H1 (cell line): ENCODE results near the gene DIPK1C. TPM values are rescaled to one million over a fixed set of nuclear protein-coding genes. Genes with fewer than 3 reads are reported as not detected.

Experiments used
- CTCF ChIA-PET: fragments of 300-600 bp; sonication (Branson Sonifier 250); formaldehyde crosslinking; loops from one replicate; lab custom pipeline; 2021; ENCODE audit not compliant: partially characterized antibody; lab: Charles Lee
- POLR2A ChIA-PET: fragments of 300-600 bp; sonication (Branson Sonifier 250); formaldehyde crosslinking; loops from one replicate; lab custom pipeline; 2021; ENCODE audit warnings: inconsistent platforms; ENCODE audit not compliant: partially characterized antibody; lab: Charles Lee
- DNase-seq, 2 experiments: peaks; one replicate each; pipeline versions ENCODE4 v3.0.0 to v3.0.0-alpha.2; 2010 to 2022; ENCODE audit warnings: low spot score in 2 of 2, low read depth in 1 of 2, mixed read lengths in 1 of 2
- FAIRE-seq: peaks from 2 replicates; lab custom pipeline; 2011; peaks lifted over from hg19 to GRCh38; lab: Jason Lieb, UNC
- H2AFZ ChIP-seq: 2 replicates; pipeline ENCODE4 v1.8.1; 2012; ENCODE audit warnings: low read length, inconsistent platforms
- H2AK5ac ChIP-seq: 2 replicates; pipeline ENCODE4 v1.6.1; 2013; ENCODE audit warnings: low read depth, low read length
- H2BK120ac ChIP-seq: replicated peaks from 2 replicates; pipeline ENCODE3; 2013; ENCODE audit warnings: low read depth, low read length, inconsistent platforms
- H2BK12ac ChIP-seq: 2 replicates; pipeline ENCODE4 v1.6.1; 2013; ENCODE audit warnings: low read depth, low read length
- H2BK15ac ChIP-seq: 2 replicates; pipeline ENCODE4 v1.6.1; 2013; ENCODE audit warnings: low read length
- H2BK20ac ChIP-seq: 2 replicates; pipeline ENCODE4 v1.6.1; 2013; ENCODE audit warnings: low read length
- H2BK5ac ChIP-seq: 2 replicates; pipeline ENCODE4 v1.6.1; 2013; ENCODE audit warnings: low read depth, low read length
- H3K14ac ChIP-seq: 2 replicates; pipeline ENCODE4 v1.6.1; 2013; ENCODE audit warnings: inconsistent platforms; ENCODE audit not compliant: insufficient read length
- H3K18ac ChIP-seq: 2 replicates; pipeline ENCODE4 v1.6.1; 2013; ENCODE audit warnings: low read length; ENCODE audit errors: extremely low read depth
- H3K23ac ChIP-seq: 2 replicates; pipeline ENCODE4 v1.6.1; 2013; ENCODE audit warnings: inconsistent platforms; ENCODE audit not compliant: insufficient read length
- H3K23me2 ChIP-seq: 2 replicates; pipeline ENCODE4 v1.6.1; 2013; ENCODE audit warnings: low read depth, low read length
- H3K27ac ChIP-seq: 2 replicates; pipeline ENCODE4 v1.6.1; 2011; ENCODE audit warnings: low read depth, low read length, inconsistent platforms
- H3K27me3 ChIP-seq, 4 experiments: replicated peaks in 1 of 4; 1 replicate in 1 of 4; 2 replicates in 3 of 4; pipeline versions ENCODE4 v1.6.1 to v1.8.1; 2011 to 2013; ENCODE audit warnings: low read length in 3 of 4, mild to moderate bottlenecking in 3 of 4, inconsistent platforms in 2 of 4, mixed read lengths in 2 of 4, moderate library complexity in 1 of 4; ENCODE audit not compliant: control insufficient read depth in 3 of 4, insufficient read depth in 3 of 4; ENCODE audit errors: extremely low read depth in 1 of 4
- H3K36me3 ChIP-seq, 4 experiments: 2 replicates each; pipeline versions ENCODE4 v1.6.1 to v1.8.1; 2011 to 2013; ENCODE audit warnings: mild to moderate bottlenecking in 4 of 4, low read length in 3 of 4, moderate library complexity in 2 of 4, control low read depth in 1 of 4, inconsistent platforms in 1 of 4; ENCODE audit not compliant: insufficient read depth in 4 of 4, control insufficient read depth in 2 of 4
- H3K4ac ChIP-seq: replicated peaks from 2 replicates; pipeline ENCODE3; 2013; ENCODE audit warnings: low read length, low read depth, mixed read lengths, inconsistent platforms; ENCODE audit not compliant: insufficient read length
- H3K4me1 ChIP-seq, 4 experiments: replicated peaks in 1 of 4; 1 replicate in 1 of 4; 2 replicates in 3 of 4; pipeline versions ENCODE4 v1.6.1 to v1.8.1; 2011 to 2013; ENCODE audit warnings: low read length in 3 of 4, inconsistent platforms in 2 of 4, mixed read lengths in 1 of 4; ENCODE audit not compliant: insufficient read depth in 4 of 4, control insufficient read depth in 3 of 4
- H3K4me2 ChIP-seq, 2 experiments: 2 replicates each; pipeline versions ENCODE4 v1.6.1 to v1.8.1; 2011 to 2013; ENCODE audit warnings: low read depth in 2 of 2, low read length in 2 of 2, control low read depth in 1 of 2, inconsistent platforms in 1 of 2, mild to moderate bottlenecking in 1 of 2; ENCODE audit not compliant: insufficient read depth in 1 of 2
- H3K4me3 ChIP-seq, 4 experiments: fragments of 200-600, 300-600 bp in 1 of 4; sonication (generic), shearing (Covaris generic), sonication (Bioruptor Twin) in 1 of 4; 2 replicates each; pipeline versions ENCODE4 v1.5.1 to v1.8.1; 2011 to 2016; ENCODE audit warnings: low read length in 4 of 4, low read depth in 3 of 4, control low read depth in 2 of 4, inconsistent platforms in 2 of 4, mild to moderate bottlenecking in 2 of 4, mixed read lengths in 1 of 4, moderate library complexity in 1 of 4; ENCODE audit not compliant: insufficient read depth in 2 of 4; ENCODE audit errors: extremely low read depth in 1 of 4
- H3K56ac ChIP-seq: replicated peaks from 2 replicates; pipeline ENCODE3; 2013; ENCODE audit warnings: low read depth, mild to moderate bottlenecking, mixed read lengths, low read length, inconsistent platforms; ENCODE audit not compliant: insufficient read length
- H3K79me1 ChIP-seq: 2 replicates; pipeline ENCODE4 v1.6.1; 2013; ENCODE audit warnings: low read depth, low read length, control low read depth
- H3K79me2 ChIP-seq, 2 experiments: 2 replicates each; pipeline versions ENCODE4 v1.6.1 to v1.8.1; 2012 to 2013; ENCODE audit warnings: low read length in 2 of 2, mild to moderate bottlenecking in 2 of 2, inconsistent platforms in 1 of 2; ENCODE audit not compliant: insufficient read depth in 2 of 2, control insufficient read depth in 1 of 2
- H3K9ac ChIP-seq, 4 experiments: replicated peaks in 1 of 4; 1 replicate in 1 of 4; 2 replicates in 3 of 4; pipeline versions ENCODE4 v1.6.1 to v1.8.1; 2011 to 2013; ENCODE audit warnings: low read depth in 3 of 4, low read length in 3 of 4, control low read depth in 2 of 4, mild to moderate bottlenecking in 2 of 4, moderate library complexity in 2 of 4, inconsistent platforms in 1 of 4; ENCODE audit errors: extremely low read depth in 1 of 4
- H3K9me3 ChIP-seq, 2 experiments: 2 replicates each; pipeline versions ENCODE4 v1.6.1 to v1.8.1; 2012 to 2013; ENCODE audit warnings: mild to moderate bottlenecking in 2 of 2, moderate library complexity in 2 of 2, control low read depth in 1 of 2, inconsistent platforms in 1 of 2, low read depth in 1 of 2, low read length in 1 of 2, mixed read lengths in 1 of 2; ENCODE audit not compliant: insufficient read depth in 2 of 2
- H4K20me1 ChIP-seq, 2 experiments: replicated peaks in 1 of 2; 2 replicates each; pipeline versions ENCODE3 to v1.8.1; 2011 to 2013; ENCODE audit warnings: inconsistent platforms in 2 of 2, low read length in 2 of 2, mild to moderate bottlenecking in 1 of 2; ENCODE audit not compliant: insufficient read depth in 2 of 2, control insufficient read depth in 1 of 2
- H4K5ac ChIP-seq: 2 replicates; pipeline ENCODE4 v1.6.1; 2013; ENCODE audit warnings: low read length, low read depth, mixed read lengths, inconsistent platforms; ENCODE audit not compliant: insufficient read length
- H4K8ac ChIP-seq: 2 replicates; pipeline ENCODE4 v1.8.0; 2013; ENCODE audit warnings: mild to moderate bottlenecking, moderate library complexity, low read length, inconsistent platforms; ENCODE audit not compliant: insufficient read depth; ENCODE audit errors: extremely low read depth
- H4K91ac ChIP-seq: replicated peaks from 2 replicates; pipeline ENCODE3; 2013; ENCODE audit warnings: low read length, mixed read lengths, inconsistent platforms; ENCODE audit not compliant: insufficient read length
- BCL11A ChIP-seq, 2 experiments: IDR thresholded peaks; one replicate each; pipeline ENCODE4 v1.6.1; 2011; ENCODE audit warnings: low read depth in 2 of 2, low read length in 2 of 2, mild to moderate bottlenecking in 2 of 2
- CBX5 ChIP-seq: fragments of 300-800, 300-1000 bp; sonication (generic); IDR thresholded peaks from 2 replicates; pipeline ENCODE4 v1.7.1; 2016; ENCODE audit warnings: antibody characterized with exemption, low read length, low read depth
- CHD1 ChIP-seq: IDR thresholded peaks from 2 replicates; pipeline ENCODE4 v1.6.1; 2012; ENCODE audit warnings: low read depth, low read length, improper control_type of control experiment
- EP300 ChIP-seq, 2 experiments: IDR thresholded peaks; 1 replicate in 1 of 2; 2 replicates in 1 of 2; pipeline ENCODE4 v1.6.1; 2011 to 2012; ENCODE audit warnings: low read depth in 2 of 2, low read length in 2 of 2, mild to moderate bottlenecking in 2 of 2, borderline replicate concordance in 1 of 2, inconsistent platforms in 1 of 2, moderate library complexity in 1 of 2
- EZH2 ChIP-seq: fragments of 200-600 bp; sonication (generic); IDR thresholded peaks from 2 replicates; pipeline ENCODE4 v1.7.1; 2012; ENCODE audit warnings: low read depth, mild to moderate bottlenecking, moderate library complexity, low read length, inconsistent platforms; ENCODE audit not compliant: severe bottlenecking
- HDAC2 ChIP-seq, 2 experiments: fragments of 300-600 bp in 1 of 2; sonication (generic) in 1 of 2; IDR thresholded peaks; 2 replicates each; pipeline ENCODE4 v1.6.1; 2011 to 2012; ENCODE audit warnings: low read depth in 2 of 2, low read length in 2 of 2, mild to moderate bottlenecking in 2 of 2, moderate library complexity in 2 of 2, borderline replicate concordance in 1 of 2, inconsistent platforms in 1 of 2
- KDM1A ChIP-seq: fragments of 200-600, 300-600 bp; sonication (generic); IDR thresholded peaks from 2 replicates; pipeline ENCODE4 v1.7.1; 2016; ENCODE audit warnings: mild to moderate bottlenecking, low read length, borderline replicate concordance
- MAX ChIP-seq: IDR thresholded peaks from 2 replicates; pipeline ENCODE4 v1.6.1; 2012; ENCODE audit warnings: inconsistent platforms
- NRF1 ChIP-seq: IDR thresholded peaks from 2 replicates; pipeline ENCODE4 v1.6.1; 2011; ENCODE audit warnings: mild to moderate bottlenecking, low read depth, low read length, improper control_type of control experiment
- PHF8 ChIP-seq: fragments of 200-600 bp; sonication (generic); conservative IDR thresholded peaks from 2 replicates; pipeline ENCODE4 v1.7.1; 2012; ENCODE audit warnings: low read depth, mild to moderate bottlenecking, inconsistent platforms, low read length, moderate library complexity
- SIX5 ChIP-seq: IDR thresholded peaks from 2 replicates; pipeline ENCODE4 v1.6.1; 2011; ENCODE audit warnings: mild to moderate bottlenecking, low read depth, low read length
- SP1 ChIP-seq: IDR thresholded peaks from 2 replicates; pipeline ENCODE4 v1.6.1; 2011; ENCODE audit warnings: low read depth, low read length
- TAF7 ChIP-seq: optimal IDR thresholded peaks from 2 replicates; pipeline ENCODE3; 2011; ENCODE audit warnings: low read depth, mild to moderate bottlenecking, inconsistent platforms, low read length, moderate library complexity, borderline replicate concordance
- TEAD4 ChIP-seq: IDR thresholded peaks from 2 replicates; pipeline ENCODE4 v1.6.1; 2012; ENCODE audit warnings: low read depth, low read length, inconsistent platforms, mixed read lengths
- WGBS, 2 experiments: shearing (Covaris generic) in 1 of 2; methylation state at CpG; one replicate each; pipeline versions ENCODE4 v1.1.6 to v1.1.7; 2013 to 2015; ENCODE audit warnings: low lambda C conversion rate in 2 of 2, mixed read lengths in 2 of 2, inconsistent platforms in 1 of 2, low coverage in 1 of 2, missing lambda C conversion rate in 1 of 2; ENCODE audit not compliant: insufficient replicate concordance in 2 of 2, insufficient coverage in 1 of 2, insufficient read length in 1 of 2; ENCODE audit errors: extremely low coverage in 1 of 2, missing lambda C conversion rate in 1 of 2; 5-methylcytosine and 5-hydroxymethylcytosine counted together
- polyA plus RNA-seq, 7 experiments: library from polyadenylated mRNA; depleted of rRNA in 3 of 7; stranded (reverse) in 5 of 7; unstranded in 2 of 7; fragments of >200 nt in 5 of 7; fragments of 200-250 nt in 2 of 7; gene quantifications; 1 replicate in 5 of 7; 2 replicates in 1 of 7; 4 replicates in 1 of 7; pipeline versions ENCODE4 v1.2.1 to v1.2.3, GENCODE V29; 2011 to 2013; ENCODE audit warnings: missing spikeins in 2 of 7, mixed read lengths in 2 of 7
- total RNA-seq: library from RNA; stranded (reverse); fragmentation: NEBNext Ultra II Directional; extraction: Animal tissue kit (Norgen Biotek cat#: 25700); gene quantifications from 2 replicates; pipeline ENCODE4 v1.2.1, GENCODE V29; 2021

DIPK1C gene
- total and polyA plus RNA-seq, 2 of the 8 experiments (the other 6 are each of a cell fraction or from before 2014, with no cell fraction given), result 0.08 TPM; not detected in 1

- H3K27me3 ChIP-seq, result no peaks in the 10 kb centered on the region
- no peak for TF ChIP-seq SIX5
- no peak for TF ChIP-seq EP300 (IDR thresholded peaks at IDR 0.05; ENCODE audit: borderline replicate concordance in 1 of 2, low read depth in 2 of 2, low read length in 2 of 2)
- TF ChIP-seq MAX, result no peak
- no peak for TF ChIP-seq TAF7
- TF ChIP-seq NRF1, result no peak
- no peak for TF ChIP-seq CBX5
- no peak for TF ChIP-seq PHF8
- TF ChIP-seq EZH2, result no peak
- TF ChIP-seq HDAC2 (IDR thresholded peaks at IDR 0.05; ENCODE audit: borderline replicate concordance in 1 of 2, low read depth in 2 of 2, low read length in 2 of 2), result no peak
- TF ChIP-seq KDM1A, result no peak
- no peak for TF ChIP-seq TEAD4
- TF ChIP-seq BCL11A (IDR thresholded peaks at IDR 0.05; ENCODE audit: low read depth in 2 of 2, low read length in 2 of 2), result no peak
- no peak for TF ChIP-seq CHD1
- TF ChIP-seq SP1, result no peak
Measured at GRCh38 chr18:74465775-74466174, 8.7 kb upstream of the DIPK1C start.

More at GRCh38 chr18:74465775-74466174, 8.7 kb upstream of the DIPK1C start:
- H3K14ac ChIP-seq, result no peak overlapping the region
- H3K4me3 ChIP-seq, result no peak overlapping the region
- no peak overlapping the region for H2BK120ac ChIP-seq
- H3K4ac ChIP-seq, result no peak overlapping the region
- POLR2A ChIA-PET, result no interaction called here
- H3K27ac ChIP-seq, result no peak overlapping the region
- H3K56ac ChIP-seq, result no peak overlapping the region
- H2AK5ac ChIP-seq, result no peak overlapping the region
- no peaks in the 10 kb centered on the region for H3K36me3 ChIP-seq
- no peak overlapping the region for H3K9ac ChIP-seq
- no peak overlapping the region for H2BK5ac ChIP-seq
- no peak overlapping the region for H3K23ac ChIP-seq
- no peaks in the 10 kb centered on the region for H3K4me1 ChIP-seq
- no peak overlapping the region for H4K5ac ChIP-seq
- FAIRE-seq (no peak), DNase-seq (no peak)
- no peak overlapping the region for H4K91ac ChIP-seq
- H3K9me3 ChIP-seq, result peaks cover 0 to 3% of the 10 kb centered on the region in 2 experiments; a peak in 1 of 4 replicates
- H3K79me1 ChIP-seq, result no peaks in the 10 kb centered on the region
- 93% methylated on average over 4 of the region's 4 CpGs; no CpG with 5 or more reads in 1 of the 2 experiments for WGBS, 2 experiments
- no peak overlapping the region for H2BK15ac ChIP-seq
- CTCF ChIA-PET, result interaction anchor here (0.7 to 2.1 kb wide), 5 partner anchors 10 to 89 kb away, joined by 3 to 12 read pairs (median 3); no protein-coding TSS in a partner anchor
- H3K18ac ChIP-seq, result no peak overlapping the region
- no peaks in the 10 kb centered on the region for H3K23me2 ChIP-seq
- no peaks in the 10 kb centered on the region for H4K20me1 ChIP-seq
- H4K8ac ChIP-seq, result no peak overlapping the region
- no peaks in the 10 kb centered on the region for H3K79me2 ChIP-seq
- no peak overlapping the region for H3K4me2 ChIP-seq
- no peak overlapping the region for H2BK12ac ChIP-seq
- H2BK20ac ChIP-seq, result no peak overlapping the region
- no peak overlapping the region for H2AFZ ChIP-seq
